GM23248 (cell line): Measurements from ENCODE around the gene LRRC45.

Experiments used
- EZH2 ChIP-seq: fragments of 200-600 bp; sonication (generic); IDR thresholded peaks from 2 replicates; pipeline ENCODE4 v1.6.1; 2018; ENCODE audit warnings: antibody characterized with exemption, mild to moderate bottlenecking; ENCODE audit not compliant: insufficient read depth, poor library complexity, severe bottlenecking
- EZH2phosphoT487 ChIP-seq: fragments of 200-600 bp; sonication (generic); IDR thresholded peaks from 2 replicates; pipeline ENCODE4 v1.6.1; 2018; ENCODE audit warnings: antibody characterized with exemption, moderate library complexity, mild to moderate bottlenecking, low read depth; ENCODE audit not compliant: insufficient read depth

DNA sequence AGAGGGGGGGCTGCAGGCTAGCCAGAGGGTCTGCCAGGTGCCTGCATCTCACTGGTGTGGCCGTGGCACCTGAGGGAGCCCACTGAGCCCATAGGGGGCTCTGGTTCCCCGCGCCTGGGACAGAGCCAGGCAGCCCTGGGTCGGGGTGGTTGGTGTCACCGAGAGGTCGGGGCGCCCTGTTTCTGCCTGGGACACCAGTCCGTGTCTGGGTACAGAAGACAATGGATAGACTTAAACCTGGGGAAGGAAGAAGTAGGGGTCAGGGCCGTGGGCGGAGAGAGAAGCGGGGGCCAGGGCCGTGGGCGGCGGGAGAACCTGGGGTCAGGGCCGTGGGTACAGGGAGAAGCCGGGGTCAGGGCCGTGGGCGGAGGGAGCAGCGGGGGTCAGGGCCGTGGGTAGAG is 25.5 kb downstream of the LRRC45 start:
- TF ChIP-seq EZH2phosphoT487 (no peak), EZH2 (no peak)
